GM23248 (cell line): ENCODE results near the gene ZNF750. TPM values are rescaled to one million over a fixed set of nuclear protein-coding genes. Genes with fewer than 3 reads are reported as not detected.

Source experiments
- DNase-seq: peaks from one replicate; pipeline ENCODE4 v3.0.0-alpha.2; 2015
- H2AFZ ChIP-seq: fragments of 200-600 bp; sonication (generic); 2 replicates; pipeline ENCODE4 v1.6.1; 2016; ENCODE audit warnings: antibody characterized with exemption
- H3F3A ChIP-seq: fragments of 200-600 bp; sonication (generic); 2 replicates; pipeline ENCODE4 v1.6.1; 2016; ENCODE audit warnings: mild to moderate bottlenecking, antibody characterized with exemption, mixed run types; ENCODE audit not compliant: insufficient read depth
- H3K27ac ChIP-seq: fragments of 200-600 bp; sonication (generic); 2 replicates; pipeline ENCODE4 v1.5.1; 2016; ENCODE audit warnings: mild to moderate bottlenecking
- H3K27me3 ChIP-seq: fragments of 200-600 bp; sonication (generic); replicated peaks from 2 replicates; pipeline ENCODE4 v1.6.1; 2016; ENCODE audit warnings: mild to moderate bottlenecking; ENCODE audit not compliant: insufficient read depth
- H3K36me3 ChIP-seq: fragments of 200-600 bp; sonication (generic); 2 replicates; pipeline ENCODE4 v1.6.1; 2016; ENCODE audit warnings: low read depth, mild to moderate bottlenecking
- H3K4me1 ChIP-seq: fragments of 200-600 bp; sonication (generic); 2 replicates; pipeline ENCODE4 v1.6.1; 2016; ENCODE audit warnings: mild to moderate bottlenecking; ENCODE audit not compliant: insufficient read depth
- H3K4me2 ChIP-seq: fragments of 200-600 bp; sonication (generic); one replicate; pipeline ENCODE4 v1.6.1; 2016; ENCODE audit warnings: mild to moderate bottlenecking; ENCODE audit not compliant: unreplicated experiment
- H3K4me3 ChIP-seq: fragments of 200-600 bp; sonication (generic); 2 replicates; pipeline ENCODE4 v1.5.1; 2016; ENCODE audit warnings: mild to moderate bottlenecking
- H3K79me2 ChIP-seq: fragments of 200-600 bp; sonication (generic); 2 replicates; pipeline ENCODE4 v1.6.1; 2016; ENCODE audit warnings: mild to moderate bottlenecking; ENCODE audit not compliant: insufficient read depth
- H3K9ac ChIP-seq: fragments of 200-600 bp; sonication (generic); 2 replicates; pipeline ENCODE4 v1.6.1; 2016; ENCODE audit warnings: mild to moderate bottlenecking
- H3K9me2 ChIP-seq: fragments of 200-600 bp; sonication (generic); 2 replicates; pipeline ENCODE4 v1.6.1; 2016; ENCODE audit warnings: mixed run types, mild to moderate bottlenecking, moderate library complexity; ENCODE audit not compliant: insufficient read depth
- H3K9me3 ChIP-seq: fragments of 200-600 bp; sonication (generic); one replicate; pipeline ENCODE4 v1.6.1; 2017; ENCODE audit warnings: low read depth
- H4K20me1 ChIP-seq: fragments of 200-600 bp; sonication (generic); 2 replicates; pipeline ENCODE4 v1.6.0; 2016; ENCODE audit not compliant: insufficient read depth
- EZH2 ChIP-seq: fragments of 200-600 bp; sonication (generic); IDR thresholded peaks from 2 replicates; pipeline ENCODE4 v1.6.1; 2018; ENCODE audit warnings: antibody characterized with exemption, mild to moderate bottlenecking; ENCODE audit not compliant: insufficient read depth, poor library complexity, severe bottlenecking
- EZH2phosphoT487 ChIP-seq: fragments of 200-600 bp; sonication (generic); IDR thresholded peaks from 2 replicates; pipeline ENCODE4 v1.6.1; 2018; ENCODE audit warnings: antibody characterized with exemption, moderate library complexity, mild to moderate bottlenecking, low read depth; ENCODE audit not compliant: insufficient read depth
- WGBS, 2 experiments: methylation state at CpG; one replicate each; pipeline ENCODE4 v1.1.6; 2015 to 2017; ENCODE audit warnings: low lambda C conversion rate in 2 of 2, low coverage in 1 of 2; ENCODE audit errors: missing lambda C conversion rate in 2 of 2; 5-methylcytosine and 5-hydroxymethylcytosine counted together
- in situ Hi-C: fragments of 300-500 bp; cut with MboI; formaldehyde crosslinking; loops from 2 replicates; pipeline ENCODE4 v1.15.0; 2020
- polyA plus RNA-seq: library from polyadenylated mRNA; unstranded; fragments of >200 nt; fragmentation: Nextera tagmentation; extraction: Ambion mirVana; gene quantifications from 2 replicates; pipeline ENCODE4 v1.2.1, GENCODE V29; 2016
- total RNA-seq: library from RNA; depleted of rRNA; stranded (reverse); fragments of >200 nt; shearing (Covaris generic); gene quantifications from 2 replicates; pipeline ENCODE4 v1.2.3, GENCODE V29; 2014

The ZNF750 gene
- total and polyA plus RNA-seq, 2 experiments from 2014 or later, result 0.11 TPM; not detected in 1

DNA sequence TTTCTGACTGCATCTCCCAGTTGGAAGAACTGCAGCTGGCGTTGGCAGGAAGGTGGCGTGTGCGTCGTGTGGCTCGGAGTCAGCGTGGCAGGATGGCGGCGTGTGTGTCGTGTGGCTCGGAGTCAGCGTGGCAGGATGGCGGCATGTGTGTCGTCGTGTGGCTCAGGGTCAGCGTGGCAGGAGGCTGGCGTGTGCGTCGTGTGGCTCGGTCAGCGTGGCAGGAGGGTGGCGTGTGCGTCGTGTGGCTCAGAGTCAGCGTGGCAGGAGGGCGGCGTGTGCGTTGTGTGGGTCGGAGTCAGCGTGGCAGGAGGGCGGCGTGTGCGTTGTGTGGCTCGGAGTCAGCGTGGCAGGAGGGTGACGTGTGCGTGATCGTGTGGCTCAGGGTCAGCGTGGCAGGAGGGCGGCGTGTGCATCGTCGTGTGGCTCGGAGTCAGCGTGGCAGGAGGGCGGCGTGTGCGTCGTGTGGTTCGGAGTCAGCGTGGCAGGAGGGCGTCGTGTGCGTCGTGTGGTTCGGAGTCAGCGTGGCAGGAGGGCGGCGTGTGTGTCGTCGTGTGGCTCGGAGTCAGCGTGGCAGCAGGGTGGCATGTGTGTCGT is 38.3 kb downstream of the ZNF750 start:
- H2AFZ ChIP-seq, result no peak overlapping the region
- WGBS, 2 experiments, result 92 to 95% methylated on average over 21 to 63 of the region's 63 CpGs
- H4K20me1 ChIP-seq, result no peaks in the 10 kb centered on the region
- no peak overlapping the region for H3K4me3 ChIP-seq
- no peak overlapping the region; the same call in 1 of the 2 replicates for H3K9ac ChIP-seq
- no peaks in the 10 kb centered on the region; the same call in 1 of the 2 replicates for H3K4me1 ChIP-seq
- H3K9me3 ChIP-seq, result no peaks in the 10 kb centered on the region
- no peaks in the 10 kb centered on the region for H3K36me3 ChIP-seq
- in situ Hi-C loops, result no loop called here
- H3F3A ChIP-seq, result no peaks in the 10 kb centered on the region
- no peak overlapping the region for H3K4me2 ChIP-seq
- TF ChIP-seq EZH2phosphoT487 (no peak), EZH2 (no peak)
- H3K27me3 ChIP-seq, result no peaks in the 10 kb centered on the region
- no peak for DNase-seq
- H3K27ac ChIP-seq, result no peak overlapping the region
- no peaks in the 10 kb centered on the region for H3K9me2 ChIP-seq
- H3K79me2 ChIP-seq, result no peaks in the 10 kb centered on the region

DNA sequence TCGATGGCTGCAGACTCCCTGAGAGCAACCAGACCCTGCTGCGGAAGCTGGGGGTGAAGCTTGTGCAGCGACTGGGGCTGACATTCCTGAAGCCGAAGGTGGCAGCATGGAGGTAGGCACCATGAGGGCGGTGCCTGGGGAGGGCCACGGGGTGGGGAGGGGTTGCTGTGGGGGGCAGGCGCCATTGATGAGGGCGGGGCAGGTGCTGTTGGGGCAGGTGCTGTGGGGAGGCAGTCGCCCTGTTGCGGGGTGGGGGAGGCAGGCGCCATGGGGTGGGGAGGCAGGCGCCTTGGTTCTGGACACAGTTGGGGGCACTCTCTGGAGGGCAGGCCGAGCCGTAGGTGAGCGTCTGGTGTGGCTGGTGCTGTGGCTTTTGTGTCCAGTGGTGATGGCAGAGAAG is 38.9 kb downstream of the ZNF750 start:
- no peak overlapping the region for H3K9ac ChIP-seq
- no peak for TF ChIP-seq EZH2
- no peak for TF ChIP-seq EZH2phosphoT487
- H3K4me3 ChIP-seq, result no peak overlapping the region
- in situ Hi-C loops, result no loop called here
- no peaks in the 10 kb centered on the region for H3K36me3 ChIP-seq
- H3F3A ChIP-seq, result no peaks in the 10 kb centered on the region
- H3K4me2 ChIP-seq, result no peak overlapping the region
- H3K79me2 ChIP-seq, result no peaks in the 10 kb centered on the region
- no peaks in the 10 kb centered on the region for H3K27me3 ChIP-seq
- H4K20me1 ChIP-seq, result no peaks in the 10 kb centered on the region
- 98 to 100% methylated on average over 7 to 15 of the region's 15 CpGs for WGBS, 2 experiments
- no peak for DNase-seq
- H2AFZ ChIP-seq, result no peak overlapping the region
- H3K27ac ChIP-seq, result no peak overlapping the region
- H3K9me2 ChIP-seq, result no peaks in the 10 kb centered on the region
- H3K4me1 ChIP-seq, result no peaks in the 10 kb centered on the region; the same call in 1 of the 2 replicates
- H3K9me3 ChIP-seq, result no peaks in the 10 kb centered on the region

DNA sequence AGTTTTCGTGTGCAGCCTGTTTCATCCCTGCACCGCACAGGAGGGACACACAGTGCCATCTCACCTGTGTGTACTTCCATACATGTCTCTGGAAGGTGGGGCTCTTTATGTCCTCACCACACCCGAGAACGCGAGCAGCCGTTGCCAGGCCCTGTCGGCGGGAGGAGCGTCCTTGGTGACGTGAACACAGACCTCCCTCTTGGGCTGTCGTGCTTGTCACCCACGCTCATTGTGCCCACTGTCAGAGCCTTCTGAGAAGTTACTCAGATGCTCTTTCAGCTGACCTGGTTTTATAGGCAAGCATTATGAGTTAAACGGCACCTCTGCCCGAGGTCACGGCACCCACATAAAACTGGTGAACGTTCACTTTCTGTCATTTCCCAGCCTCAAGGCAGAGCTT is 40.2 kb downstream of the ZNF750 start:
- no peak overlapping the region for H2AFZ ChIP-seq
- no peaks in the 10 kb centered on the region for H3K36me3 ChIP-seq
- H3K27ac ChIP-seq, result no peak overlapping the region
- H3K27me3 ChIP-seq, result no peaks in the 10 kb centered on the region
- H3K9me2 ChIP-seq, result no peaks in the 10 kb centered on the region
- H3K4me2 ChIP-seq, result no peak overlapping the region
- H3K4me3 ChIP-seq, result no peak overlapping the region
- H4K20me1 ChIP-seq, result no peaks in the 10 kb centered on the region
- H3K9ac ChIP-seq, result no peak overlapping the region
- H3K9me3 ChIP-seq, result no peaks in the 10 kb centered on the region
- WGBS, 2 experiments, result 95 to 96% methylated on average over 15 to 16 of the region's 16 CpGs
- no peaks in the 10 kb centered on the region for H3F3A ChIP-seq
- H3K79me2 ChIP-seq, result no peaks in the 10 kb centered on the region
- in situ Hi-C loops, result no loop called here
- TF ChIP-seq EZH2phosphoT487, result no peak
- no peak for TF ChIP-seq EZH2
- H3K4me1 ChIP-seq, result no peaks in the 10 kb centered on the region; the same call in 1 of the 2 replicates
- no peak for DNase-seq

DNA sequence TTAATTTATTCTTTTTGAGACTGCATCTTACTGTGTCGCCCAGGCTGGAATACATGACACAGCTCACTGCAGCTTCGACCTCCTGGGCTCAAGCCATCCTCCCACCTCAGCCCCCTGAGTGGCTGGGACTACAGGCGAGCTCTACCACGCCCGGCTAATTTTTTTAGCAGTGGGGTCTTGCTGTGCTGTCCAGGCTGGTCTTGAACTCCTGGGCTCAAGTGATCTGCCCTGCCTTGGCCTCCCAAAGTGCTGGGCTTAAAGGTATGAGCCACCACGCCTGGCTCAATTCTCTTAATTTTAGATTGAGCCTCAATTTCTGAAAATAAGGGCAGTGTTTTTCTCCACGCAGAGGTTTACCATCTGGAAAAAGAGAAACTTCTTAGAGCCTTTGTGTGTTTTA is 41.1 kb downstream of the ZNF750 start:
- 99 to 100% methylated on average over 7 of the region's 7 CpGs for WGBS, 2 experiments
- no peak for DNase-seq
- TF ChIP-seq EZH2phosphoT487, result no peak
- TF ChIP-seq EZH2, result no peak
- Histone ChIP-seq H3K9ac (no peak overlapping the region), H3F3A (no peaks in the 10 kb centered on the region), H3K9me3 (no peaks in the 10 kb centered on the region), H3K4me2 (no peak overlapping the region), H3K4me3 (no peak overlapping the region), H3K9me2 (no peaks in the 10 kb centered on the region), H2AFZ (no peak overlapping the region), H3K79me2 (no peaks in the 10 kb centered on the region), H3K27me3 (no peaks in the 10 kb centered on the region), H3K4me1 (peaks cover 4% of the 10 kb centered on the region), H3K36me3 (no peaks in the 10 kb centered on the region), H4K20me1 (no peaks in the 10 kb centered on the region), H3K27ac (no peak overlapping the region)
- in situ Hi-C loops, result no loop called here

DNA sequence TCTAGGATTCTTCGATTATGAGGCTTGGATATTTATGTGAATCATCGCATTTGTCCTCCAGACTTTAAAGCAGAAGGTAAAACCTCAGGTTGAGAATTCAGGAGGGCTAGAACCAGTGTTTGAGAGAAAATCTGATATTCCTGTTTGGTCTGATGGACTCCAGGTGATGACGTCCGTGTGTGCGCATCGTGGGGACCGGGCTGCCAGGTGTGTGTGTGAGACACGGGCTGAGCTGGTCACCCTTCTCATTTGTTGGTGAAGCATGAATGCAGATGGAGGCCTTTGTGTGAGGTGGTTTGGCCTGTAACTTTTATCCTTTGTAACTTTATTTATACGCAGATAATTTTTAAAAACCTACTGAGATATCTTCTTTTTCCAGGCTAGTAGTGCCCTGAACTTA is 42.8 kb downstream of the ZNF750 start:
- Histone ChIP-seq H3F3A (no peaks in the 10 kb centered on the region), H4K20me1 (no peaks in the 10 kb centered on the region), H3K27ac (no peak overlapping the region), H3K4me1 (peaks cover 5% of the 10 kb centered on the region; the same call in 1 of the 2 replicates), H3K4me2 (no peak overlapping the region), H3K27me3 (no peaks in the 10 kb centered on the region), H3K9me3 (no peaks in the 10 kb centered on the region), H3K9ac (no peak overlapping the region), H3K79me2 (no peaks in the 10 kb centered on the region), H3K9me2 (no peaks in the 10 kb centered on the region), H3K36me3 (no peaks in the 10 kb centered on the region), H3K4me3 (no peak overlapping the region), H2AFZ (no peak overlapping the region)
- no peak for TF ChIP-seq EZH2
- TF ChIP-seq EZH2phosphoT487, result no peak
- WGBS, 2 experiments, result 98 to 99% methylated on average over 9 of the region's 9 CpGs
- in situ Hi-C loops, result no loop called here
- no peak for DNase-seq
